Heart left ventricle (tissue), 16 donors: ENCODE results near the gene WIPF1. TPM values are rescaled to one million over a fixed set of nuclear protein-coding genes. Genes with fewer than 3 reads are reported as not detected.

Experiments used
- ATAC-seq, 4 donors: fragments of 200-7000 bp; cut with Tn5 transposase; one replicate each; pipeline ENCODE4 v1.9.1; 2020 to 2022; ENCODE audit warnings: moderate library complexity in 4 of 4, mild to moderate bottlenecking in 3 of 4, moderate number of reproducible peaks in 1 of 4
- DNase-seq, 5 donors: peaks; one replicate each; pipeline ENCODE4 v3.0.0-alpha.2; 2020
- H3K27ac ChIP-seq, 12 donors: fragments of 200-600 bp; sonication (generic) in 4 of 12; one replicate each; pipeline versions ENCODE4 v1.5.0 to v1.8.0; 2016 to 2022; ENCODE audit warnings: mild to moderate bottlenecking in 2 of 12
- H3K27me3 ChIP-seq, 9 donors: fragments of 200-600 bp; sonication (generic) in 2 of 9; one replicate each; pipeline versions ENCODE4 v1.5.1 to v1.8.0; 2016 to 2022; ENCODE audit warnings: mild to moderate bottlenecking in 3 of 9
- H3K36me3 ChIP-seq, 9 donors: fragments of 200-600 bp; sonication (generic) in 2 of 9; one replicate each; pipeline versions ENCODE4 v1.5.0 to v1.8.0; 2018 to 2022; ENCODE audit warnings: mild to moderate bottlenecking in 2 of 9
- H3K4me1 ChIP-seq, 12 donors: fragments of 200-600 bp; sonication (generic) in 4 of 12; one replicate each; pipeline versions ENCODE4 v1.5.0 to v1.8.0; 2016 to 2022; ENCODE audit warnings: mild to moderate bottlenecking in 3 of 12
- H3K4me3 ChIP-seq, 12 donors: fragments of 200-600 bp; sonication (generic) in 4 of 12; one replicate each; pipeline versions ENCODE4 v1.5.0 to v1.8.0; 2017 to 2022; ENCODE audit warnings: mild to moderate bottlenecking in 9 of 12, moderate library complexity in 4 of 12
- H3K9me3 ChIP-seq, 12 donors: fragments of 200-600 bp; sonication (generic) in 4 of 12; one replicate each; pipeline versions ENCODE4 v1.5.0 to v1.8.0; 2016 to 2022; ENCODE audit warnings: mild to moderate bottlenecking in 1 of 12
- POLR2A ChIP-seq, 2 donors: fragments of 450-650 bp; IDR thresholded peaks; one replicate each; pipeline ENCODE4 v1.6.1; 2017; ENCODE audit warnings: antibody characterized with exemption in 2 of 2, mild to moderate bottlenecking in 2 of 2, moderate library complexity in 2 of 2
- WGBS, 4 donors: extraction: QIAGEN DNeasy Blood & Tissue Kit in 2 of 4; methylation state at CpG; one replicate each; pipeline versions ENCODE4 v1.1.5 to v1.1.7; 2013 to 2018; 5-methylcytosine and 5-hydroxymethylcytosine counted together
- intact Hi-C, 10 donors: fragments of 100-400 bp; cut with DNase I; formaldehyde crosslinking; loops; one replicate each; pipeline versions ENCODE4 v1.11.1 to v1.14.2; 2022
- polyA plus RNA-seq, 2 donors: library from polyadenylated mRNA; stranded (reverse); fragments of 200-250 nt; gene quantifications; one replicate each; pipeline ENCODE4 v1.2.3, GENCODE V29; 2013
- total RNA-seq, 9 donors: library from RNA; depleted of rRNA in 2 of 9; stranded (reverse); fragments of >200 nt in 2 of 9; fragmentation: NEBNext Ultra II Directional in 3 of 9; extraction: Animal tissue kit (Norgen Biotek cat#: 25700) in 3 of 9; gene quantifications; one replicate each; pipeline versions ENCODE4 v1.1.0 to v1.2.4, GENCODE V29; 2016 to 2023
- TF ChIP-seq, protein P1 (sequence below), 12 donors: fragments of 200-600 bp; sonication (generic) in 4 of 12; IDR thresholded peaks; one replicate each; pipeline versions ENCODE4 v1.5.0 to v1.8.0; 2018 to 2022; ENCODE audit warnings: antibody characterized with exemption in 12 of 12, mild to moderate bottlenecking in 5 of 12
- donor health status: ischemic (EF 13 %, LVEDD 7.1; RV severe dilation, severe dysfunction).
- donor health status: healthy with polysubstance abuse.
- donor health status: DM: no; HTN: yes; CAD: no.
- donor health status: DM: no; HTN: no; CAD: no.
- donor health status: ischemic (EF 25% LVEDD 6.9; RV normal size, moderate dysfunction).
- donor health status: ischemic (EF 25% LVEDD 5.7; RV mildly dilated, moderate dysfunction).
- donor health status: healthy.
- donor health status: DM: yes; HTN: yes; CAD: no.
- donor health status: ischemic (EF 35%, LVEDD 5.7; RV mildly dilated, moderate dysfunction).
- donor health status: nonischemic (EF 11% LVEDD 7.7; RV severe dilation, severe dysfunction).
- donor health status: DM: yes; HTN: yes; CAD: no.
- donor health status: PGD.
- donor health status: ischemic (EF 29% LVEDD 5.4; RV normal size, mild dysfunction).
- donor health status: nonischemic (EF 23%, LVEDD 6.1; RV moderate dilation, normal function).

WIPF1 gene
- total and polyA plus RNA-seq, 11 donors, result 9.7 to 73.2 (median 13.9) TPM

DNA sequence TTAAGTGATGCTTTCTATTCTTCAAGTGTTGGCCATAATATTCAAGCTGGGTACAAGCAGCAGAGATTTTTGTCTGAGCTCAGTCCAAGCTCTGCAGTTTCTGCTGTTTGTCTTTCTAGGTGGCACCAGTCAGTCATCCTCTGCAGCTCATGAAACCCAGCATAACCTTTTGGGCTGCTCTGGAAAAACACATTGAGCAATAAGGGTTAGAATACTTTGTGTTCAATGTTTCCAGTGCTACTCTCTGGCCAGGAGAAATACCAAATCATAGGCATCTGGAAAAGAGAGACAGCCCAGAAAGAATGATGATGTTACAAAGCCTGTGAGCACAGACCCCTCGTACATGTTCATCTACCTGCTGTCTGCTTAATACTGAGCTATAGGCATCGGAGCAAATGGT is 19.5 kb upstream of the WIPF1 start:
- H3K9me3 ChIP-seq, result no peaks in the 10 kb centered on the region
- peak overlapping the region in 4 of 12 donors; percentile 15 to 61 (median 36) for H3K27ac ChIP-seq
- H3K27me3 ChIP-seq, result no peaks in the 10 kb centered on the region
- H3K4me1 ChIP-seq, result peaks cover 0 to 70% (median 13%) of the 10 kb centered on the region in 12 donors
- DNase-seq (no peak), ATAC-seq (peak in 2 of 4 donors; percentile 16 to 55)
- WGBS, 4 donors, result 88 to 95% (median 94%) methylated on average over 2 of the region's 2 CpGs
- H3K36me3 ChIP-seq, result peaks cover 0 to 46% (median 0%) of the 10 kb centered on the region in 9 donors
- intact Hi-C loops, result loop anchor here in 1 of 10 donors (5.0 kb wide), 1 partner anchor 65 kb away; no protein-coding TSS in a partner anchor
- H3K4me3 ChIP-seq, result no peak overlapping the region
- TF ChIP-seq, protein P1, sequence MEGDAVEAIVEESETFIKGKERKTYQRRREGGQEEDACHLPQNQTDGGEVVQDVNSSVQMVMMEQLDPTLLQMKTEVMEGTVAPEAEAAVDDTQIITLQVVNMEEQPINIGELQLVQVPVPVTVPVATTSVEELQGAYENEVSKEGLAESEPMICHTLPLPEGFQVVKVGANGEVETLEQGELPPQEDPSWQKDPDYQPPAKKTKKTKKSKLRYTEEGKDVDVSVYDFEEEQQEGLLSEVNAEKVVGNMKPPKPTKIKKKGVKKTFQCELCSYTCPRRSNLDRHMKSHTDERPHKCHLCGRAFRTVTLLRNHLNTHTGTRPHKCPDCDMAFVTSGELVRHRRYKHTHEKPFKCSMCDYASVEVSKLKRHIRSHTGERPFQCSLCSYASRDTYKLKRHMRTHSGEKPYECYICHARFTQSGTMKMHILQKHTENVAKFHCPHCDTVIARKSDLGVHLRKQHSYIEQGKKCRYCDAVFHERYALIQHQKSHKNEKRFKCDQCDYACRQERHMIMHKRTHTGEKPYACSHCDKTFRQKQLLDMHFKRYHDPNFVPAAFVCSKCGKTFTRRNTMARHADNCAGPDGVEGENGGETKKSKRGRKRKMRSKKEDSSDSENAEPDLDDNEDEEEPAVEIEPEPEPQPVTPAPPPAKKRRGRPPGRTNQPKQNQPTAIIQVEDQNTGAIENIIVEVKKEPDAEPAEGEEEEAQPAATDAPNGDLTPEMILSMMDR (IDR thresholded peaks at IDR 0.05), result no peak
- no peak for TF ChIP-seq POLR2A (IDR thresholded peaks at IDR 0.05)

DNA sequence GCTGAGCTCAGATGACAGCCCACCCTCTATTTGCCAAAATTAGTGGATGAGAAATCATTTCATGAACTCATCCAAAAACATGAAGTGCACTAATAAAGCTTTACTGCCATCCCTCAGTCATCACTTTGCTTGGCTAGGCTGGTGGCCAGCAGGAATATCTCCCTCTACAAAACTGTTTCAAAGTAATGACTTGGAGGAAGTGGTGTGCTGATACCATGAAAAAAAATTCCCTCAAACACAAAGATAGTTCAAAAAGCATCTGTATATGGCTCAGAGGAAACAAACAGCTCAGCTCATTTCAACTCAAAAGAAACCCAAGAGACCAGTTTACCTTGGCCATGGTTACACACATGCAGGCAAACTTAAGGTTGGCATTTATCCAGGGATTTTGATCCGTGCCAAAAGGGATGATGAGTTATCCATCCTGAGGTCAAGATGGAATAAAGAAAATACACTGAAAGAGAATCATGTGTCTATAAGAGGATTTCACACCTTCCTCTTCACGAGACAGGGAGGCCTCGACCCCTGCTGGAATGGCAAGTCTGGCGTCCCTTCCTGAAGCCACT is 18.4 kb upstream of the WIPF1 start:
- intact Hi-C loops, result loop anchor here in 1 of 10 donors (5.0 kb wide), 1 partner anchor 66 kb away; no protein-coding TSS in a partner anchor
- ATAC-seq, result peak in 3 of 4 donors; percentile 61 to 74 (median 65)
- TF ChIP-seq, protein P1 (IDR thresholded peaks at IDR 0.05), result no peak
- no peak for TF ChIP-seq POLR2A (IDR thresholded peaks at IDR 0.05)
- 19 to 45% (median 38%) methylated on average over 4 of the region's 4 CpGs for WGBS, 4 donors
- Histone ChIP-seq H3K4me1 (peaks cover 0 to 73% (median 14%) of the 10 kb centered on the region in 12 donors), H3K4me3 (no peak overlapping the region), H3K27me3 (no peaks in the 10 kb centered on the region), H3K9me3 (no peaks in the 10 kb centered on the region), H3K36me3 (peaks cover 0 to 35% (median 0%) of the 10 kb centered on the region in 9 donors), H3K27ac (peak overlapping the region in 5 of 12 donors; percentile 9 to 61 (median 31))
- peak in 1 of 5 donors; percentile 53 for DNase-seq

DNA sequence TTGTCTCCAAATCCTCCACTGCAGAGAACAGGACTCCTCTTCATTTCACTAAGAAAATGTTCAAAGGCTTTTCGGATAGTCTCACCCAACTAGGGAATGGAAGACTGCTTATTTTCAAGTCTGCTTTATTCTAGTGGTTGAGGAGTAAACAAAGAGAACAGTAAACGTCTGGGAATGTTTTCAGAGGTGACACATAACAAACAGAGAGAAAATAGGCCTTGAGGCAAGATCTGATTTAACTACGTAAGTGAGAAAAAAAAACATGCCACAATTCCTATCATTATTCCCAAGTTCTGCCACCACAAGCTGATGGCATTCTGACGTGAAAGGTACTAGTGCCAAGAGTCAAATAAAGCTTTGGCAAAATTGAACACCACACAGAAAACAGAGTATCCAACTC is 16.7 kb upstream of the WIPF1 start:
- intact Hi-C loops, result no loop called here
- TF ChIP-seq, protein P1 (IDR thresholded peaks at IDR 0.05), result no peak
- TF ChIP-seq POLR2A (IDR thresholded peaks at IDR 0.05), result no peak
- peak overlapping the region in 1 of 12 donors; percentile 50 for H3K27ac ChIP-seq
- no peaks in the 10 kb centered on the region for H3K9me3 ChIP-seq
- H3K4me3 ChIP-seq, result no peak overlapping the region
- 78 to 87% (median 83%) methylated on average over 4 of the region's 4 CpGs for WGBS, 4 donors
- H3K27me3 ChIP-seq, result no peaks in the 10 kb centered on the region
- ATAC-seq, result no peak
- no peak for DNase-seq
- peaks cover 0 to 25% (median 0%) of the 10 kb centered on the region in 9 donors for H3K36me3 ChIP-seq
- H3K4me1 ChIP-seq, result peaks cover 0 to 86% (median 22%) of the 10 kb centered on the region in 12 donors

DNA sequence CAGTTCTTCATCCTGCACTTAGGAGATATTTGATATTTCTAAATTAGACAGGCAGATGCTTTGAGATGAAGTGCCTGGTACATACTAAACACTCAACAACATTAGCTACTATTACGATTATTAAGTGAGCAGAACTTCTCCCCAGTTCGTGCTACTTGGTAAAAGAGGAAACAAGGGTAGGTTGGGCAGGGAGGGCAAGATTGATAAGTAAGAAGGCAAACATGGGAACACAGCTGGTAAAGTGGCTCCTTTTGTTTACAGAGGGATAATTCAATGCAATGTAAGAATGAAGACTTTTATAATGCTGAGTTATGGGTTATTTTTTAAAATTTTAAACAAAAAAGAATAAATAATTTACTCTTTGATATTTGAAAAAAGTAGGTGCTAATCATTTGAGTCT is 15.9 kb upstream of the WIPF1 start:
- TF ChIP-seq, protein P1 (IDR thresholded peaks at IDR 0.05), result no peak
- no peak for TF ChIP-seq POLR2A (IDR thresholded peaks at IDR 0.05)
- WGBS, 4 donors, result 85 to 97% (median 91%) methylated on average over 2 of the region's 2 CpGs
- no peak overlapping the region for H3K27ac ChIP-seq
- H3K4me1 ChIP-seq, result peaks cover 0 to 89% (median 24%) of the 10 kb centered on the region in 12 donors
- intact Hi-C loops, result no loop called here
- DNase-seq, result no peak
- ATAC-seq, result no peak
- H3K27me3 ChIP-seq, result no peaks in the 10 kb centered on the region
- peaks cover 0 to 31% (median 0%) of the 10 kb centered on the region in 9 donors for H3K36me3 ChIP-seq
- no peaks in the 10 kb centered on the region for H3K9me3 ChIP-seq
- H3K4me3 ChIP-seq, result no peak overlapping the region
